ENCODE data around the gene HSD11B2.

HSD11B2 gene

GRCh38 chr16:67396159-67397035 lies 34.5 kb upstream of the HSD11B2 start:
- DNase-seq (ENCODE audit: low read depth in 1 of 2, low spot score in 1 of 2): no peak

DNA sequence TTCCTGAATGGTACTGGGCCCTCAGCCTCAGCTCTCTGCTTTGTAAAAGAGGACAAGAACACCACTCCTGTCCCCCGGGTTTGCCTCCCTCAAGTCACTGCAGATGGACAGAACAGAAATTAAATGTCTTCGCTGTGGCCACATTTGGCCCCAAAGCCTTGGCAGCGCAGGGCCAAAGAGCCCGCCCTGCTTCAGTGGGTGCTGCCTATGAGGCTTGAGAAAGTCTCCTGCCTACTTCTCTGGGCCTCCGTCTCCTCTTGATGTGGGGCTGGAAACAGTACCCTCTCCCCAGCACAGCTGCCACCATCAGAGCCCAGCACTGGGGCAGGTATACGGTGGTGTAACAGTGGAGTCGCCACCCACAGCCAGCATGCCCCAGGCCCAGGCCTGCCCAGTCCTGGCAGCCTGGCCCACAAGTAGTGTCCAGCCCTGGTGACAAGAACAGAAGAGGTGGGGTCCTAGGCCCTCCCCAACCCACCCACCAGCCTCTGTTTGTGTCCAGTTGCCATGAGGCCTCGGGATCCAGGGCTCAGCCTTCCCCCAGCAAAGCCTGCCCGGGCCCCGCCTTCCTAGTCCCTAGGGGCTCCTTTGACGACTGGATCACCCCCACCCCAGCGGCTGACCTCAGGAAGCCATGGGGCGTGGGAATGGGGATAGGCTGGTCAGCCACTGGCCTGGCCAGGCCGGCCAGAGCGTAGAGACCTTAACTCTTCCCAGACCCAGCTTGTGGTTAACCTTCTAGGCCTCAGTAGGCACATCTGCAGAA lies 33.7 kb upstream of the HSD11B2 start:
- DNase-seq (ENCODE audit: low read depth in 1 of 2, low spot score in 1 of 2): no peak

DNA sequence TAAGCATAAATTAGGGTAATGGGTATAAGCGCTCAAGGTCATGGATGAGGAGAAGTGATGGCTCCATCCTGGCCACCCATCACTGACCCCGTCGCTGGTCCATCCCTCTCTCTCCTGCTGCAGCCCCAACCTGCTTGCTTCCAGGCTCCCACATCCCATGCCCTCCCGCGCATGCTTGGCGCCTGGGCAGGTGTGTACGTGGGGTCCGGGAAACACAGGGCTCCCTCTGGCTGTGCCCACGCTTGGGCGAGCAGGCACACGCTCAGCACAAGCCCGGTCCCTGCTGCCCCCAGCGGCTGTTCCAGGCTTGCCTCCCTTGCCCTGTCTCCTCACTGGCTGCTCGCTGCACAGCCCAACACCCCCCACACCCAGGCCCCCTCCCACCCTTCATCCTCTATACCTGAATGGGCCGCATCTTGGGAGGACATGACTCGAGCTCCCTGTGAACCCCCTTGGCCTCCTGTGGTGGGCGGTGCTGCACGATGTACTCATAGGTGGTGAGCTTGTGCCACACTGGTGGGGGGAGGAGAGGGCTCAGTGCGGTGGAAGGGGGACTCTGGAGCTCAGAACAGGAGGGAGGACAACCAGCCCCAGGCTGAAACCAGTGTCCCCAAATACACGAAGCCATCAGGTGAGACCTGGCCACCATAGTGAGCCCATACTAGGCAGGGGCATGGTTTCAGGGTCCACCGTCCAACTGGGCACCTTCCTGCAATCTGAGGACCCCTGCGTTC lies 32.9 kb upstream of the HSD11B2 start:
- no peak for DNase-seq (ENCODE audit: low read depth in 1 of 2, low spot score in 1 of 2)

DNA sequence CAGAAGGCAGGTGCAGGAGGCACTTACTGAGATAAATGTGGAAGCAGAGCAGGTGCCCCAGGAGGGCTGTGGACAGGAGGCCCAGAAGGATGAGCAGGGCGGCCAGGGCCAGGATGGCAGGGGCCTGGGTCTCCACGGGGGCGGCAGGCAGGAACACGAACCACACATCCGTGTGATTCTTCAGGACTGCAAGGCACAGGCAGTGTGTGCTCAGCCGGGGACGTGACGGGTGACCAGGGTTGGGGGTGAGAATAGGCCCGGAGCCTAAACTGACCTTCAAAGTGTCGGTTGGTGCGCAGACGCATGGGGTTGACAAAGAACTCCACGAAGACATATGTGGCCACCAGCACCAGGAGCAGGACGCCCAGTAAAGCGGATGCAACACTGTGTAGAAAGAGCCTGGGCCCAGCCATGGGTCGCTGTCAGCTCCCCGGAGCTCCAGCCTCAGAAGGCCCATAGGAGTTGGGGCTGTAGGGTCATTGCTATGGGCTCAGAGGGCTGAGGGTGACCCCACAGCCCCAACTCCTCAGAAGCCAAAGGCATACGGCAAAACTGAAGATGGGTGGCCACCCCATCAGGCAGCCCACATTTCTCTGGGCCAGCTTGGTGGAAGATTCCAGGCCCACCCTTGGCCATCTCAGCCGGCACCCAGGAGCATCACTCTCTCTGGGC lies 32.2 kb upstream of the HSD11B2 start:
- no peak for DNase-seq (ENCODE audit: low read depth in 1 of 2, low spot score in 1 of 2)

DNA sequence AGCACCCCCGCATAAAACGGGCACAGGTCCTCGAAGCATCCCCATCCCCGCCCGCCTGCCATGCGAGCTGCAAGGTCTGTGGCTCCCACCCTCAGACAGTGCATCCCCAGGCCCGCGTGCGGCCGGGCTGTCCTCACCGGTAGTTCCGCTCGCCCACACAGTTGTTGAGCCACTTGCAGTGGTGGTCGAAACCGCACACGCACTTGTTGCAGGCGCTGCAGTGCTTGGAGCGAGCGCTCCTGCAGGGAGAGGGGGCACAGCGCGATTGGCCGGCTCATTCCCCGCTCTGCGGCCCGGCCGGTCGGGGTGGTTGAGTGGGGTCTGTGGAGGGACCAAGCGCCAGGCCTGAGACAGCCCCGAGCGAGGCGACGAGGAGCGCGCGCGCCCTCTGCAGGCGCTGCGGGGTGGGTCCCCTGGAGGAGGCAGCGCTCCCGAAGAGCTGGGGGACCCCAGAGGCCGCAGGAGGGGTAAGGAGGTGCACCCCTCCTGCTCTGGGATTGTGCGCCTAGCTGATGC lies 31.6 kb upstream of the HSD11B2 start:
- DNase-seq (ENCODE audit: low read depth in 1 of 2, low spot score in 1 of 2): no peak

- no peak for DNase-seq (ENCODE audit: low read depth in 1 of 2, low spot score in 1 of 2)
Measured at GRCh38 chr16:67399749-67400704, 30.9 kb upstream of the HSD11B2 start.

GRCh38 chr16:67400901-67401300 lies 30.0 kb upstream of the HSD11B2 start:
- DNase-seq (ENCODE audit: low read depth in 1 of 2, low spot score in 1 of 2): no peak

DNA sequence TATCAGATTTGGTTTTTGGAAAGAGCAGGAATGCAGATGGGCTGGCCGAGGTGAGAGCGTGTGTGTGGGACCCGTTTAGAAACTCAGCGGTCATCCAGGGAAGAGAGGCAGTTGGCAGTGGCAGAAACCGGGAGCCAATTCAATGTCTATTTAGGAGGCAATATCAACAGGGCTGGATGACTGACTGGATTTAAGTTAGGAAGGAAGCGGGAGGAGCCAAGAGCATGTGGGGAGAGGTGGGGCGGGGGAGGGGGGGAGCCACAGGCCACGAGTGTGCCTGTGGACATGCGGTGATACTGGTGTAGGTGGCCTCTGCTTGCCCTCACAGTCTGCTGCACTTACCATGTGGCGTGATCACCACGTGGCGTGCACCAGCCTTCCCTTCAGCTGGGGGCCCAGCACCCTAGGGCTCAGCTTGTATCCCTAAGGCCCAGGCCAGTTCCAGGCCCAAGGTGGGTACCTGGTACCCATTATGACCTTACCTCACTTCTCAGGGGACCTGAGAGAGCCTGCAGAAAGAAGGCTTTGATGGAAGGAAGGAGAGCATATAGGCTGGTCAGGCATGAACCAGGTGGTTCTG lies 26.9 kb upstream of the HSD11B2 start:
- DNase-seq (ENCODE audit: low read depth in 1 of 2, low spot score in 1 of 2): no peak

DNA sequence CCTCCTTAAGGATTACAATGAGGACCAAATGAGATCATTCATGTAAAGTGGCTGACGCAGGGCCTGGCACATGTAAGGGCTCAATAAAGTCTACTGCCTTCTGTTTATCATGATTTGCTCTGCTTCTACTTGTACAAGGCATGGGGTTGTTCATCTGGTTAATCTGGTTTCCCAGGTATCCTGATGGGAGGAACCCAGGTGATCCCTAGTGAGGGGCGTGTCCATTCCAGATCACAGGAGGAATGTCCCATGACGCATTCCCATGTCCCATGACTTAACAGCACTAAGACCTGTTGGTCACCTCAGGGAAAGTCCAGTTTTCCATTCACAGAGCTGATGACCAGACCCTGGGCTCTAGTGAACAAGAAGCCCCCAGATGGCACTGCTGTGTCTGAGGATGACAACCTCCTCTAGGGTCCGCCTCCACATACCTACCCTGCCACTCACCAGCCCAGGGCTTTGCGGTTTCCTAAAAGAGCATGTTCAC lies 26.1 kb upstream of the HSD11B2 start:
- no peak for DNase-seq (ENCODE audit: low read depth in 1 of 2, low spot score in 1 of 2)

DNA sequence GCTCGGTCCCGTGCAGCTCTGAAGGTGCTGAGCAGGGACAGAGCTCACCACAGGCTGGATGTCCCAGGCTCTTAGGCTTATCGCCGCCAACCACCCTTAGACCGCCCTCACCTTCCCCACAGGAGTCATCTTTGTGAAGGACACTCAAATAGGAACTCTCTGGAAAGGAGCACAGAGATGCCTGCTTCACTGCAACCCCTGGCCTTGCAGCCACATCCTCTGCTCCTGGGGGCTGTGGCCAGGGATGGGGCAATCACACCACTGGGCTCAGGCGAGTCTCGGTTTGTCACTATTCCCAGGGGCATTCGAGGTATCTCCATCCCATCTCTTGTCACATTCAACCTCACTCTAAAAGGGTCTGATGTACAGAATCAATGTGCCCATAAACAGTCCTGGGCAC lies 25.6 kb upstream of the HSD11B2 start:
- no peak for DNase-seq (ENCODE audit: low read depth in 1 of 2, low spot score in 1 of 2)

- DNase-seq (ENCODE audit: low read depth in 1 of 2, low spot score in 1 of 2): no peak
Measured at GRCh38 chr16:67406111-67406971, 24.6 kb upstream of the HSD11B2 start.

GRCh38 chr16:67407176-67407787 lies 23.6 kb upstream of the HSD11B2 start:
- DNase-seq (ENCODE audit: low read depth in 1 of 2, low spot score in 1 of 2): no peak

DNA sequence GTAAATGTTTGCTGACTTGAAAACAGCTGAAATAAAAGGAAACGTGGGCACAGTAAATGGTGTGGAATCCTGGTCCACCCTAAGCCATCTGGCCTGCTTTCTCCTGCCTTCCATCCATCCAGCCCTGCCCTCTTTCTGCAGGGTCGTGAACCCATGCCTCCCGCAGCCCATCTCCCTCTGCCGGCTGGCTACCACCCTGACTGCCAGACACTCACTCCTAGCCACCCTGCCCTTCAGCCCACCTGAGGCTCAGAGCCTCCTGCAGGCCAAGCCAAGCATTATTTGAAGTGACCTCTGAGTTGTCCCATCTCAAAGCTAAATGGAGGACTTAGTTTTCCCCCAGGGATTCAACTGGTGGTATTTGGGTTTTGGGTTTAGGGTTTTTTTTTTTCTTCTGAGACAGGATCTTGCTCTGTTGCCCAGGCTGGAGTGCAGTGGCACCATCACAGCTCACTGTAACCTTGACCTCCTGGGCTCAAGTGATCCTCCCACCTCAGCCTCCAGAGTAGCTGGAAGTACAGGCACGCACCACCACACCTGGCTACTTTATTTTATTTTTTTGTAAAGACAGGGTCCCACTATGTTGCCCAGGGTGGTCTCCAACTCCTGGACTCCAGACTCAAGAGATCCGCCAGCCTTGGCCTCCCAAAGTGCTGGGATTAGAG lies 23.0 kb upstream of the HSD11B2 start:
- DNase-seq (ENCODE audit: low read depth in 1 of 2, low spot score in 1 of 2): no peak

GRCh38 chr16:67409631-67410030 lies 21.3 kb upstream of the HSD11B2 start:
- DNase-seq (ENCODE audit: low read depth in 1 of 2, low spot score in 1 of 2): no peak

DNA sequence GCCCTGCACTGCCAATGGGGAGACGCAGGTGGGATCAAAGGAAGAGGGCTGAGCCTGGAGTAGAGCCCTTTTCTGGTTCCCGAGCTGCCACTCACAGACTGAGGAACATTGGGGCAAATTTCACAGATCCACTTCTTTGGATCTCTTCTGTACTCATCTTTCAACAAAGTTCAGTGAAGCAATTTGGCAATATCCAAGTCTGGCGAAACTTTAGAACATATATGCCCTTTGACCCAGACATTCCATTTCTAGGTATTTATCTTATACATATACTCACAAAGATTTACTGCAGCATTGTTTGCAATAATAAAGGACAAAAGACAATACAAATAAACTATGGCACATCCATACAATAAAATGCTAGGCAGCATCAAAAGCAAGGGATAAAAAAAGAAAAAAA lies 19.6 kb upstream of the HSD11B2 start:
- DNase-seq (ENCODE audit: low read depth in 1 of 2, low spot score in 1 of 2): no peak

GRCh38 chr16:67412294-67412693 lies 18.6 kb upstream of the HSD11B2 start:
- no peak for DNase-seq (ENCODE audit: low read depth in 1 of 2, low spot score in 1 of 2)
